Stimulated activated CD4-positive, alpha-beta T cell treated with anti-CD3 and anti-CD28 coated beads, Interleukin-15, amount 100 ng/mL, for 1 hour (primary cell): Measurements from ENCODE around the gene MGLL.
"Not testable (repeated sequence)": the region's sequence is repeated elsewhere in the genome, so short reads cannot be mapped to it uniquely, and the experiment has no call there.

Experiments used
- DNase-seq, 2 donors: peaks; one replicate each; pipeline ENCODE4 v3.0.0-alpha.2; 2020; ENCODE audit warnings: low read depth in 1 of 2, low spot score in 1 of 2

The MGLL gene

GRCh38 chr3:127663151-127663550 is 159.2 kb downstream of the MGLL start:
- no peak for DNase-seq

- DNase-seq: no peak
These were observed 160.3 kb downstream of the MGLL start for GRCh38 chr3:127662001-127662469.

GRCh38 chr3:127661600-127661999 is 160.7 kb downstream of the MGLL start:
- no peak for DNase-seq

GRCh38 chr3:127660621-127661251 is 161.6 kb downstream of the MGLL start:
- no peak for DNase-seq

- DNase-seq: no peak
These were observed 164.1 kb downstream of the MGLL start for GRCh38 chr3:127658234-127658633.

GRCh38 chr3:127656906-127657305 is 165.4 kb downstream of the MGLL start:
- no peak for DNase-seq

- no peak for DNase-seq
These were observed 166.7 kb downstream of the MGLL start for GRCh38 chr3:127655641-127656040.

GRCh38 chr3:127654993-127655392 is 167.3 kb downstream of the MGLL start:
- DNase-seq: not testable (repeated sequence)

GRCh38 chr3:127654374-127654773 is 167.9 kb downstream of the MGLL start:
- DNase-seq: no peak

GRCh38 chr3:127652246-127652995 is 169.9 kb downstream of the MGLL start:
- no peak for DNase-seq

- no peak for DNase-seq
These were observed 170.7 kb downstream of the MGLL start for GRCh38 chr3:127651516-127652172.

GRCh38 chr3:127650236-127650635 is 172.1 kb downstream of the MGLL start:
- no peak for DNase-seq

GRCh38 chr3:127647845-127648204 is 174.5 kb downstream of the MGLL start:
- no peak for DNase-seq

GRCh38 chr3:127647166-127647844 is 175.0 kb downstream of the MGLL start:
- no peak for DNase-seq

GRCh38 chr3:127646501-127647046 is 175.7 kb downstream of the MGLL start:
- DNase-seq: no peak

GRCh38 chr3:127645371-127646015 is 176.8 kb downstream of the MGLL start:
- no peak for DNase-seq

- DNase-seq: no peak
These were observed 177.5 kb downstream of the MGLL start for GRCh38 chr3:127644641-127645370.

GRCh38 chr3:127640042-127640355 is 182.3 kb downstream of the MGLL start:
- no peak for DNase-seq

- no peak for DNase-seq
These were observed 182.9 kb downstream of the MGLL start for GRCh38 chr3:127639173-127640041.
